ENCODE data around the gene RGS12. TPM values are rescaled to one million over a fixed set of nuclear protein-coding genes. Genes with fewer than 3 reads are reported as not detected.

The RGS12 gene
- total RNA-seq, 1 experiment from 2014 or later: 16.9 TPM

GRCh38 chr4:3334316-3334715 lies 41.5 kb downstream of the RGS12 start:
- Histone ChIP-seq H2AK5ac (ENCODE audit: insufficient read length, low read length) (no peak overlapping the region), H3K4me1 (ENCODE audit: insufficient read depth, low read length) (no peaks in the 10 kb centered on the region; the same call in 1 of the 2 replicates), H3K4me2 (ENCODE audit: insufficient read depth, insufficient read length, low read length) (no peak overlapping the region), H3K4ac (ENCODE audit: low read depth, low read length) (no peak overlapping the region), H4K5ac (ENCODE audit: insufficient read length, low read depth, low read length) (no peak overlapping the region), H2BK120ac (ENCODE audit: low read depth, low read length, poor library complexity, severe bottlenecking) (no peak overlapping the region), H3K18ac (ENCODE audit: insufficient read length, low read depth, low read length) (no peak overlapping the region), H2BK12ac (ENCODE audit: insufficient read length, low read depth, low read length) (no peak overlapping the region), H3K79me1 (ENCODE audit: insufficient read depth, low read depth, low read length, poor library complexity, severe bottlenecking) (no peaks in the 10 kb centered on the region), H2BK20ac (ENCODE audit: low read depth, low read length, poor library complexity, severe bottlenecking) (no peak overlapping the region), H3K14ac (ENCODE audit: insufficient read depth, low read length) (no peak overlapping the region), H3K56ac (ENCODE audit: insufficient read length, low read depth, low read length) (no peak overlapping the region), H4K91ac (ENCODE audit: insufficient read length, low read depth, low read length) (no peak overlapping the region), H3K27ac (ENCODE audit: insufficient read length, low read depth, low read length) (no peak overlapping the region), H2AFZ (ENCODE audit: low read length) (no peak overlapping the region), H3T11ph (ENCODE audit: low read length) (no peak overlapping the region), H2BK15ac (ENCODE audit: low read depth, low read length) (no peak overlapping the region), H4K8ac (replicated peaks; ENCODE audit: insufficient read length, low read depth, low read length) (no peak overlapping the region), H3K27me3 (ENCODE audit: insufficient read depth, low read length) (no peaks in the 10 kb centered on the region), H4K20me1 (ENCODE audit: control insufficient read depth, insufficient read depth, insufficient read length) (no peaks in the 10 kb centered on the region), H3K23ac (ENCODE audit: insufficient read length, low read depth, low read length) (no peak overlapping the region), H3K79me2 (ENCODE audit: insufficient read depth, low read length) (0 out of 2 replicates have a peak, but pooled peaks cover 2% of the 10 kb centered on the region), H3K9ac (ENCODE audit: extremely low read depth, insufficient read length, low read length) (no peak overlapping the region), H2BK5ac (ENCODE audit: insufficient read length, low read length) (no peak overlapping the region), H3K23me2 (ENCODE audit: insufficient read length, low read depth, low read length, poor library complexity, severe bottlenecking) (peaks cover under 1% of the 10 kb centered on the region), H3K9me3 (ENCODE audit: control insufficient read depth, low read depth, low read length) (no peaks in the 10 kb centered on the region)
- Mint-ChIP-seq H3K9me3 (no peaks in the 10 kb centered on the region; a peak in 1 of 5 replicates), H3K27me3 (ENCODE audit: low read depth) (no peaks in the 10 kb centered on the region; the same call in 1 of the 2 replicates), H3K4me3 (no peak overlapping the region), H3K36me3 (ENCODE audit: insufficient read depth in 1 of 3, low read depth in 3 of 3) (peaks cover 0 to under 1% (median 0%) of the 10 kb centered on the region in 3 experiments; a peak in 2 of 7 replicates), H3K4me1 (peaks cover 5 to 10% of the 10 kb centered on the region in 2 experiments; a peak in 3 of 4 replicates), H3K27ac (no peak overlapping the region)
- no peak for DNase-seq
- WGBS (ENCODE audit: extremely low coverage, insufficient read length, low lambda C conversion rate): no CpG with 5 or more reads among the region's 3 CpGs
- no peak for TF ChIP-seq CTCF (conservative IDR thresholded peaks at IDR 0.05)

Data from H9 (cell line).